GM19455 (cell line): ENCODE data around the gene SAMD15.
"Not testable (repeated sequence)": the region's sequence is repeated elsewhere in the genome, so short reads cannot be mapped to it uniquely, and the experiment has no call there.

Experiments used
- ATAC-seq: cut with Tn5 transposase; IDR thresholded peaks from one replicate; pipeline ENCODE4 v1.9.1; 2021; ENCODE audit not compliant: unreplicated experiment

SAMD15 gene

DNA sequence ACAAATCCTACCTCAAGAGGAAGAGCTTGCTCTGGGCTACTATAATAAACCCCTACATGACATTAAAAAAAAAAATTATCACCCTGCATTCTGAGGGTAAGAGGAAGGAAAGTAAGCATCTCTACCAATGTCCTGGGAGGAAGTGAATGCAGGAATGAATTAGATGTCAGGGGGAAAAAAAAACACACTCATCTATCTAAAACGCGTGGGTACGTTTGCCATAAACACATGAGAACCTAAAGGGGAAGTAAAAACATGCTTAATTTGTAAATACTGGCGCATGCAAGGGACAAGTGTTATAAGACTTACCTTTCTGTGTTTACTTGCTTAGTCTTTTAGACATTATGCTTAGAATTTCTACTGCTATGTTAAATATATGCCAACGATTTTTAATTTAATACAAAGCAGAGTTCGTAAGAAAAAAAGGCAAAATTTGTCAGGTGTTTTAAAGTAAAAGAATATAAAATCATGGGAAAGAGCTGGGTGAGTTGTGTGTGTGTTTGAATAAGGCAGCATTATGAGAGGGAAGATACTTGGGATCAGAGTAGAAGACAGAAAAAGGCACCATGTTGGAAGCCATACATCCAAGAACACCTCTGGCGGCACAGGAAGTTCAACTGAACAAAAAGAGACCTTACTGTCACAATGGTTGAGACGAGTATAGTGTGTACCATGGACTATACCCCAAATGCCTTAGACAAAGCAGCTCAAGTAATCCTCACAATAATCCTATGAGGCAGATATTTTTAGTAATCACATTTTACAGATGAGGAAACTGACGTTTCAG is 1.8 kb upstream of the SAMD15 start:
- no peak for ATAC-seq

DNA sequence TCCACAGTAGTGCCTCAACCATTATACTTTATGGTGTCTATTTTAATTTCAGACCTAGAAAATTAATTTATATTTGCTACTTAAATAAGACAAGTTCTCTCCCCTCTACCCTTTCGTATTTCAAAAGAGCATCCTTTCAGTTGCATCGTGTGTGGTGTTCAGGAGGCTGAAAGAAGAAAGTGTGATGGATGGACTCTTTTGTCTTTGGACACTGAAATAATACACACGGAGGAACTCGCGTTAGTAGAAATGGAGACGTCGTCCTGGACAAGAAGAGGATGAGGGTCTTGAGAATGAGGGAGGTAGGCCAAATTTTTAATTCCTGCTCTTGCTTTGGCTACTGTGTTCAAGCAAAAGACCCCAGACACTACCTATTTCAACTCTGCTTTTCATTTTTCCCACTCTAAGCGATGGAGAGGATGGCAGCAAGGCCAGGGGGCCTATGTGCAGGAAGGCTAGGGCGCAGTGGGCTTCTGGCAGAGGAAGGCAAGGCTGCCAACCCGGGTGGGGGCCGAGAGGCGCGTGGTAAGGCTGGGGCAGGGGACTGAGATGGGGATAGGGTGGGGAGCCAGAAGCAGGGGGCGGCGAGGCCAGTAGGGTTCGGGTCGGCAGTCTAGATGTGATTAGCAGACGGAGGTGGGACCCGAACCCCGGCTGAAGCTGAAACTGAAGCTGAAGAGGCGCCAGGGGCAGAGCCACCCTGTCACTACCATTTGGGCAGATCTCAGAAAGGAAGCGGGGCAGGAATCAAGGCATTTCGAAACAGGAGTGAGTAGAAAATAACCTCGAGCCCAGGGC is 1.0 kb upstream of the SAMD15 start:
- peak; percentile 19 for ATAC-seq

DNA sequence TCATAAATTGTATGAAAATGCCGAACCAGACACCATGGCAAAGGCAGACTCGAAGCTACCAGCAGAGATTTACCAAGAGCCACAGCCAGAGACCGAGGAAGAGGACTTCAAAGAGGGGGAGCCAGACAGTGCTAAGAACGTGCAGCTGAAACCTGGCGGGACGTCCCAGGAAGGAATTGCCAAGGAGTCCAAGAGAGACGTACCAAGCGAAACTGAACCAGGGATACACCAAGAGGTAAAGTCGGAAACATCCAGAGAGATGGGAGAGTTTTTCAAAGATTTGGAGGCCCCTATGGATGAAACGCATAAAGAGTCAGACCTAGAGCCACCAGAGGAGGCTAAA is 294 bp downstream of the SAMD15 start:
- no peak for ATAC-seq

DNA sequence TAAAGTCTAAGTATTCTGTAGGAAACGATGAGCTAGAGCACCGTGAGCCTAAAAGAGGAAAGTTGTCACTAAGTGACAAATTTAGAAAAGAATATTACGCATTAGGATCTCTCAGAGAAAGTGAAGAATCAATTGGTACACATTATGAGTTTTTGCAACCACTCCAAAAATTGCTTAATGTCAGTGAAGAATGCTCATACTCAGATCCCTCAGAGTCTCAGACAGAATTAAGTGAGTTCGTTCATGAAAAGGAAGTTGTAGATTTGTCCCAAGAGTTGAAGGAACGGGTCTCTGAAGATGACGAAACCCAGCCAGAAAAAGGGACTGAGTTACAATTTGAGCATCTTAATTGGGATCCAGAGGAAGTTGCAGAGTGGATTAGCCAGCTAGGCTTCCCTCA is 1.5 kb downstream of the SAMD15 start:
- no peak for ATAC-seq

DNA sequence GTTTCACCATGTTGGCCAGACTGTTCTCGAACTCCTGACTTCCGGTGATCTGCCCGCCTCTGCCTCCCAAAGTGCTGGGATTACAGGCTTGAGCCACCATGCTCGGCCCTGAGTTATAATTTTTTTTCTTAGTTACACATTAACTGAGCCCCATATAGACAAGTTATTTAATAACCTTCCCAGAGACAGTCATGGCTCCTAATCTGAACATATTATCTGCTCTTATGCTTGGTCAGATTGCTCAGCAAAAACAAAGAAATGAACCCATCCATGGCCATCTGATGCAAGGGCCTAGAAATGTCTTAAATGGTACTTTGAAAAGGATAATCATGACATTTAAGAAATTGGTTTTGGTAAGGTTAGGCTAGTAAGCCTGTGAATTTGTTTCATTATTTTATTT is 13.0 kb downstream of the SAMD15 start:
- ATAC-seq: no peak

DNA sequence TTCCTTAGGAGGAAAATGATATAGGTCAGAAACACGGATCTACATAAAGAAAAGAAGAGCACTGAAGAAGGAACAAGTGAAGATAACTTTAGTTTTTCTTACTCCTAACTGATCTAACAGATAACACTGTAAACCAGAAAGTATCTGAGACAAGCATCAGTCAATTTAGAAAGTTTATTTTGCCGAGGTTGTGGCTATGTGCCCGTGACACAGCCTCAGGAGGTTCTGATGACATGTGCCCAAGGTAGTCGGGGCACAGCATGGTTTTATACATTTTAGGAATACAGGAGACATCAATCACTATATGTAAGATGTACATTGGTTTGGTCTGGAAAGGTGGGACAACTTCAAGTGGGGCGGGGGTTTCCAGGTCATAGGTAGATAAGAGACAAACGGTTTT is 23.0 kb downstream of the SAMD15 start:
- no peak for ATAC-seq

DNA sequence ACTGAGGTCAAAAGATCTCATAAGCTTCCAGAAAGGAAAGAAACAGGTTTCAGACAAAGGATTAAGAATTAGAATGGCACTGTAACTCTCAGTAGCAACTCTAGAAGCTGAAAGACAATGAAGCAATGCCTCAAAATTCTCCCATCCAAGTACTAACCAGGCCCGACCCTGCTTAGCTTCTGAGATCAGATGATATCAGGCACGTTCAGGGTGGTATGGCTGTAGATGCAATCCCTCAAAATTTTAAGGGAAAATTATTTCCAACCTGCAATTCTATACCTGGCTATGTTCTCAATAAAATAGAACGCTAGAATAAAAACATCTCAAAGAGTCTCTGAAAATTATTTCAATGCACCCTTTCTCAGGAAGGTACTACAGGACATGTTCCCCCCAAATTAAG is 26.6 kb downstream of the SAMD15 start:
- no peak for ATAC-seq

DNA sequence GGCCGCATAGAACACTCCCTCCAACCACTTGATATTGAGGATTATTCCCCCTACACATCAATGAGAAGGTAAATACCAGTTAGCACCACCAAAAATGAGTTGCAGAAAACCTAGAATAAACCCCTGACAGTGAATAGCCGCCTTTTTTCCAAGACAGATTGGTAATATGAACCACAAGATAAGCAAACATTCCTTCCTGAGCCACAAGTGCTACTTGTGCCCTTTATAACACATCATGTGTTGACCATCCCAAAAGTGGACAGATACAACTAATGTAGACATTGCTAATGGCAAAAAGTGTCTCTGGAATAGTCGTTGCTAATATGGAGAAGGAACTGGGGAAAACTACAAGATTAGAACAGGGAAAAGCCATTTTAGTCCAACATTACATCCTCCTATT is 28.9 kb downstream of the SAMD15 start:
- ATAC-seq: no peak

DNA sequence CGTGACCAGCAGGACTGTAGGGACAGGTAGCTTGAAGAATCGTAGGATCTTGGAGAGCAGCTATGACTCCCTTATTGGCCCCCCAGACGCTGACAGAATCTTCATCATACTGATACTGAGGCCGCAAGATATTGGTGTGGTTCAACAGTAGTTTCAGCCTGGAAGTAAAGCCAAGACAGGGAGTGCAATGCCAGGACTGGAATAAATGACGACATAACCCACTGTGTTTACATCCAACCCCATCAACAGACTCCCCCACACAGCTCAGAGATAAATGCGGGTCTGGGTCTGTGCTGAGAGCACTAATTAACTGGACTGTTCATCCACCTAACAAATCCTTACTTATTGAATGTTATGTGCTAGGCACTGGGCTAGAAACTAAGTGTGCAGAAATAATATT is 29.5 kb downstream of the SAMD15 start:
- ATAC-seq: no peak

DNA sequence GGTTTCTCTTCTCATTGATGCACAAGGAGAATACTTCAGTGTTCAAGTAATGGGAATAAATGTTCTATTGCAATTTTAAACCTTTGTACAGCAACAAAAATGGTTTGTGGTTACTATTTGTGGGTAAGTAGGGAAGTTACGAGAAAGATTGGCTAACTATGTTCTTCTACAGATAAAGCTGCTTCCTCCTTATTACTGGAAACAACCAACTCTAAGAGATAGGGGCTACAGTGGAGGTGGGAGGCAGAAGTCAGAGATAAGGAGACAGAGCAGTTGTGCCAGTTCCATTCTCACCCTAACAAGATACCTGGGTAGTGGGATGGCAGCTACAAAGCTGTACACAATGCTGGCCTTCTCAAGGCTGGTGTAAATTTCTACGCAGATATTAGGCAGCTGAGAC is 30.0 kb downstream of the SAMD15 start:
- no peak for ATAC-seq

DNA sequence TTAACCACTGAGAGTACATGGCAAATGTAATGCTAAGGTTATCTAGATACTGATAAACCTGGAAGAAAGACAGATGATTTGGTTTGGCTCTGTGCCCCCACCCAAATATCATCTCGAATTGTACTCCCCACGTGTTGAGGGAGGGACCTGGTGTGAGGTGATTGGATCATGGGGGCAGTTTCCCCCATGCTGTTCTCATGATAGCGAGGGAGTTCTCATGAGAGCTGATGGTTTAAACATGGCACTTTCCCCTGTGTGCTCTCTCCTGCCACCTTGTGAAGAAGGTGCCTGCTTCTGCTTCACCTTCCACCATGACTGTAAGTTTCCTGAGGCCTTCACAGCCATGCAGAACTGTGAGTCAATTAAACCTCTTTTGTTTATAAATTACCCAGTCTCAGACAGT is 32.0 kb downstream of the SAMD15 start:
- ATAC-seq: no peak

DNA sequence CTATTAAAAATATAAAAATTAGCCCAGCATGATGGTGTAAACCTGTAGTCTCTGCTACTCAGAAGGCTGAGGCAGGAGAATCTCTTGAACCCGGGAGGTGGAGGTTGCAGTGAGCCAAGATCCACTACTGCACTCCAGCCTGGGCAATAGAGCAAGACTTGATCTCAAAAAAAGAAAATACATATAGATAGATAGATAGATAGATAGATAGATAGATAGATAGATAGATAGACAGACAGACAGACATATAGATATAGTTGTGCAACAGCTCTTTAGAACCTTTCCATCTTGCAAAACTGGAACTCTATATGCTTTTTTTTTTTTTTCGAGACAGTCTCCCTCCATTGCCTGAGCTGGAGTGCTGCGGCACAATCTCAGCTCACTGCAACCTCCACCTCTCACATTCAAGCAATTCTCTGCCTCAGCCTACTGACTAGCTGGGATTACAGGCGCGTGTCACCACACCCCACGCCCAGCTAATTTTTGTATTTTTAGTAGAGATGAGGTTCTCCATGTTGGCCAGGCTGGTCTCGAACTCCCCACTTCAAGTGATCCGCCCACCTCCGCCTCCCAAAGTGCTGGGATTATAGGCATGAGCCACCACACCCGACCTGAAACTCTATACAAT is 38.3 kb downstream of the SAMD15 start:
- ATAC-seq: not testable (repeated sequence)

DNA sequence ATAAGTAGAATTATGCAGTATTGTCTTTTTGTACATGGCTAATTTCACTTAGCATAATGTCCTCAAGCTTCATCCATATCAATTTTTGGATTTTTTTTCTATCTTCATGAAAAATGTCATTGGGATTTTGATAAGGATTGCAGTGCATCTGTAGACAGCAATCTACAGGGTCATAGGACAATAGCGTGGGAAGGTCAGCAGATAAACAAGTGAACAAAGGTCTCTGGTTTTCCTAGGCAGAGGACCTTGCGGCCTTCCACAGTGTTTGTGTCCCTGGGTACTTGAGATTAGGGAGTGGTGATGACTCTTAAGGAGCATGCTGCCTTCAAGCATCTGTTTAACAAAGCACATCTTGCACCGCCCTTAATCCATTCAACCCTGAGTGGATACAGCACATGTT is 38.9 kb downstream of the SAMD15 start:
- not testable (repeated sequence) for ATAC-seq

DNA sequence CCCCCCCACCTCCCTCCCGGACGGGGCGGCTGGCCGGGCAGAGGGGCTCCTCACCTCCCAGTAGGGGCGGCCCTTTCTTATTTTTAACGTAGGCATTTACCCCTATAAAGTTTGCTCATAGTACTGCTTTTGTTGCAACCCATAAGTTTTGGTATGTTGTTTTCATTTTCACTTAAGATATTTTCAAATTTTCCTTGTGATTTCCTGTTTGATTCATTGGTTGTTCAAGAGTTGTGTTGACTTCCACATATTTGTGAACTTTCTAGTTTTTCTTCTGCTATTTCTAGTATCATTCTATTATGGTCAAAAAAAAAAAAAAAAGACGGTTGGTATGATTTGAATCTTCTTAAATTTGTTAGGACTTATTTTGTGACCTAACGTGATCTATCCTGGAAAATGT is 39.7 kb downstream of the SAMD15 start:
- ATAC-seq: no peak

DNA sequence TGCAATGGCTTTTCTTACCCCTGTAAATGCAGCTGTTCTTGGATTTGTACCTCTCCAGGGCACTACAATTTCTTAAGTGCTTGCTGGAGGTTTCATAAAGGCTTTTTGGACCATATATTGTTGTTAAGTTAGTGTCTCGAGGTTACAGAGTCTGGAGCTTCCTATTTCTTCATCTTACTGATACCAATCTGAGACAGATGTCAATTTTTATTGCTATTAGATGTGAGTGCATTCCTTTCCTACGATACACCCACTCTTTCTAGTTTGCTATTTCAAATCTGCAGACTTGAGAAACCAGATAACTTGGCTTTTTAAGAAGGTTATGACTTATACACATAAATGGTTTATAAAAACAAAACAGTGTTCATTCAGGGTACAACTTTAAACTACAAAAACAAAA is 44.0 kb downstream of the SAMD15 start:
- ATAC-seq: no peak

DNA sequence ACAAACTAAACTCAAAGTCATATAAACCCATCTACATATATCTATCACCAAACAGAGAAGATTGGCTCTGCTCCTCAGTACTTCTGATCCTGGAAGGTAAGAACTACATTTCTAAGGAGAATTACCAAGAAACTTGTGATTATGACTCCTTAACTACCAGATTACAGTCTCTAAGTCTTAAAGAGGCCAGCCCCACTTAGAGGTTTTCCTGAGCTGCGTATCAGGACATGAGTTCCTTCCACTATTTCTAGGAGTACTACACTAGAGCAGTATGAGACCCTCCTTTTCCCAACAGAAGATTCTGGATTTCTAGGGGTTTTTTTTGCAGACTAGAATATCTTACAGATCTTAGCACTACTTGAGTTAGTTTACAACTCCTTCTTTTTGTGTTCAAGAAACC is 46.2 kb downstream of the SAMD15 start, which contains the start of gene NOXRED1:
TSS of gene NOXRED1 (minus strand) at position 101 of the 400 bp plus-strand sequence. CDS start 634 bp downstream, outside the sequence.
- no peak for ATAC-seq

DNA sequence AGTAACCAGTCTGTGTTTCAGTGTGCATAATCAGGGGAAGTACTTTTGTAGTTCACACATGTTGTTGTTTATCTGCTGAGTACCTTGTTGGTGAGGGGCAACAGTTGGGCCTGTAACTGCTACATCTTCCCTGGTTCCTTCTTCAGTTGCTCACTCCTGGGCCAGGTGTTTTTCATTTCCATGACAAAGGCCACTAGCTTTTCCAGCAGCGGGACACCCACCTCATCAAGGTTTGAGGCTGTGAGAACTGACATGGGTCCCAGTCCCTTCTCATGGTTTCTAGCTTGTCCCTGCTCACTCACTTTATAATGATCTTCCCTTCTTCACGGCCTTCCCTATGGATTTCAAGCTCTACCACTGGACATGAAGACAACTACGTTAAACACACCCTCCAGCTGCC is 47.7 kb downstream of the SAMD15 start:
- ATAC-seq: no peak

DNA sequence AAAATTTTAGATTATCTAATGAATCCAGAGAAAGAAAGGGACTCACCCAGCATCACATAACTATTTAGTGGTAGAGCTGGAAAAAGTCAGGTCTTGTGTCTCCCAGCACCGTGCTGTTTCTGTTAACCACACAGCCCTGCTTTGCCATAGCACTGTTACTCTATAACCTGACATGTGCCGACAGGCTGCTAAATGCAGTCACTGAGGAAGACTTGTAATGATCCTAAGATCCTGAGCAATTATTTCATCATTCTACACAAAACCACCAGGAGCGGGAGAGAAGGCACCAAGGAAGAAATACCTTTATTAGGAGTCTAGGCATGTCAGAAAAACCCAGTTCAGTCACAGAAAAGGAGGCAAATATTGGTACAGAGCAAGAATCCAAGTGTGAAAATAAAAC is 49.2 kb downstream of the SAMD15 start:
- ATAC-seq: no peak

DNA sequence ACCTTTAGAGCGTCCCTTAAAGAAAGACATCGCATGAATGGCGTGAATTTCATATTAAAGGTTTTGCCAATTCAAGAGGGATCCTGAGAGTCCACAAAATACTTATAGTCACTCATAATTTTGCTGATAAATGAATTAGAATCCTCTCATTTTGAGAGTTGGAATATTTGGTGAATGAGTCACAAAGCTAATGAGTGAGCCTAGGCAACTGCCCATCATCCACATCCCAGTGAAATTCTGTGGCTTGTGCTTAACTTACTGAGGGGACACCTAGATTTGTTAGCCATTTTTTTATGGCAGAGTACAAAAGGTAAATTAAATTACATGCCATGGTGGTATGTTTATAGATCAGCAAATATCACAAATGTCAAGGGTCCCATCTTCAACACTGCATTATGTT is 58.9 kb downstream of the SAMD15 start:
- no peak for ATAC-seq

DNA sequence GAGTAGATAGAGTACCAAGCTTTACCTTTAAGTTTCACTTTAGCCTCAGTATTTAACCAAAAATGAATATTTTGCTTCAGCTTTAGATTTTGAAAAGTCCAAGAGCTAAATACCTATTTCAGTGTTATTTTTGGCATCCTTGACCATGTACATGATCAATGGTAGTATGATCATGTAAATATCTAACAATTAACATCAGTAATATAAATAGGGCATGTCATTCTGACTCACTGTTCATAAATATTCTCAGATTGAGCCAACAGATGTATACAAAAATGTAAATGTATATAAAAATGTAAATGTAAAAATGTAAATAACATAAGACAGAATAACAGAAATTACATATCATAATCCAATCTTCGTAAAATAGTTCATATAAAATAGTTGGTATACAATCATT is 61.4 kb downstream of the SAMD15 start:
- ATAC-seq: no peak

DNA sequence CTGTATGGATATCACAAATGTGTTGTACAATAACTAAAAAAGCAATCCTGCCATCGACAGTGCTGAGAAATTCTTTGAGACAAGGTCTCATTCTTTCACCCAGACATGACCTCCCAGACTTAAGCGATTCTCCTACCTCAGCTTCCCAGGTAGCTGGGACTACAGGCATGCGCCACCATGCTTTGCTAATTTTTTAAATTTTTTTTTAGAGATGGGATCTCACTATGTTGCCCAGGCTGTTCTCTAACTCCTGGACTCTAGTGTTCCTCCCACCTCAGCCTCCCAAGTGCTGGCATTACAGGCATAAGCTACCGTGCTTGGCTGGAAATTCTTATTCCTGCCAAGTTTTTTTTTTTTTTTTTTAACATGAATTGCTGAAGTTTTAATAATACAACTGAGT is 62.7 kb downstream of the SAMD15 start:
- ATAC-seq: no peak
